ENCODE results near the gene ADCY7.

DNA sequence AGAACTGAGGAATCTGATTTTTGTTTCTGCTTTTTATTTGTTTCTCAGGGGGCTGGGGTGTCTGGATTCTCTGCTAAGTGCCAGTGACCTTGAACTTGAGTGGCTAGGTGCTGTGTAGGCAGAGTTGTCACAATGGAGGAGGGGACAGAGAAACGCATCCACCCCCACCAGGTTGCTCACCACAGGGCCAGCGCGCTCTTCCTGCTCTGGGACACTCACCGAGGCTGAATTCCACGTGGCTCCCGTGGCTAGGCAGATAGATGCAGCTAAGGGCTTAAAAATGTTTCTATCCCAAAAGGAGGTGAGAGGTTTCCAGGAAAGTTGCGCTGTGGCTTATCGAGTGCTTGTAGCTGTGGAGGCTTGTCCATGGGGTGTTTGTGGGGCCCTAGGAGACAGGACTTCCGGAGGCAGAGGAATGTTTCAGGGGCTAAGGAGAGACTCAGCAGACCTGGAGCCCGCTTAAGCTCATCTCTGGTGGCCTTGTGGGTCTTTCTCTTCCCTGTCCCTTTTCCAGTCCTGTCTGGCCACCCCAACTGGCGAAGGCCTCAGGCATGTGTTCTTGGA, 36.8 kb downstream of the ADCY7 start:
- TF ChIP-seq EZH2 (IDR thresholded peaks at IDR 0.05; ENCODE audit: low read depth): no peak
- TF ChIP-seq, protein P1, sequence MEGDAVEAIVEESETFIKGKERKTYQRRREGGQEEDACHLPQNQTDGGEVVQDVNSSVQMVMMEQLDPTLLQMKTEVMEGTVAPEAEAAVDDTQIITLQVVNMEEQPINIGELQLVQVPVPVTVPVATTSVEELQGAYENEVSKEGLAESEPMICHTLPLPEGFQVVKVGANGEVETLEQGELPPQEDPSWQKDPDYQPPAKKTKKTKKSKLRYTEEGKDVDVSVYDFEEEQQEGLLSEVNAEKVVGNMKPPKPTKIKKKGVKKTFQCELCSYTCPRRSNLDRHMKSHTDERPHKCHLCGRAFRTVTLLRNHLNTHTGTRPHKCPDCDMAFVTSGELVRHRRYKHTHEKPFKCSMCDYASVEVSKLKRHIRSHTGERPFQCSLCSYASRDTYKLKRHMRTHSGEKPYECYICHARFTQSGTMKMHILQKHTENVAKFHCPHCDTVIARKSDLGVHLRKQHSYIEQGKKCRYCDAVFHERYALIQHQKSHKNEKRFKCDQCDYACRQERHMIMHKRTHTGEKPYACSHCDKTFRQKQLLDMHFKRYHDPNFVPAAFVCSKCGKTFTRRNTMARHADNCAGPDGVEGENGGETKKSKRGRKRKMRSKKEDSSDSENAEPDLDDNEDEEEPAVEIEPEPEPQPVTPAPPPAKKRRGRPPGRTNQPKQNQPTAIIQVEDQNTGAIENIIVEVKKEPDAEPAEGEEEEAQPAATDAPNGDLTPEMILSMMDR (conservative IDR thresholded peaks at IDR 0.05): no peak
